SK-N-SH (cell line): ENCODE measurements around the gene CCSER1. TPM values are rescaled to one million over a fixed set of nuclear protein-coding genes. Genes with fewer than 3 reads are reported as not detected.

ENCODE experiments used
- CTCF ChIA-PET: fragments of 300-600, 350-600 bp; formaldehyde crosslinking; extraction: SDS; loops from one replicate; lab custom pipeline; 2021; lab: Yijun Ruan, JAX
- POLR2A ChIA-PET: fragments of 350-600 bp; sonication (Branson Sonifier 250); formaldehyde crosslinking; extraction: SDS; loops from one replicate; lab custom pipeline; 2020; ENCODE audit warnings: antibody characterized with exemption, inconsistent platforms; lab: Yijun Ruan, JAX
- DNase-seq: peaks from one replicate; pipeline ENCODE4 v3.0.0; 2012
- H2AFZ ChIP-seq: fragments of 200-600 bp; sonication (generic); 2 replicates; pipeline ENCODE4 v1.8.1; 2016; ENCODE audit warnings: antibody characterized with exemption, mild to moderate bottlenecking, low read depth
- H3F3A ChIP-seq: fragments of 200-600 bp; sonication (generic); replicated peaks from 2 replicates; pipeline ENCODE3; 2016; ENCODE audit warnings: antibody characterized with exemption, mild to moderate bottlenecking; ENCODE audit not compliant: insufficient read depth
- H3K27ac ChIP-seq, 2 experiments: fragments of 200-500 bp in 1 of 2; fragments of 200-600 bp in 1 of 2; sonication (Bioruptor generic) in 1 of 2; sonication (generic), shearing (Covaris generic) in 1 of 2; 2 replicates each; pipeline versions ENCODE4 v1.5.1 to v1.6.1; 2014 to 2016; ENCODE audit warnings: low read depth in 2 of 2, inconsistent platforms in 1 of 2, low read length in 1 of 2, mild to moderate bottlenecking in 1 of 2, mixed read lengths in 1 of 2
- H3K27me3 ChIP-seq: fragments of 200-600 bp; sonication (generic), shearing (Covaris generic); 2 replicates; pipeline ENCODE4 v1.6.1; 2016; ENCODE audit warnings: mixed run types; ENCODE audit not compliant: insufficient read depth
- H3K36me3 ChIP-seq, 2 experiments: fragments of 200-500 bp in 1 of 2; fragments of 200-600 bp in 1 of 2; sonication (Bioruptor generic) in 1 of 2; sonication (generic) in 1 of 2; replicated peaks in 1 of 2; 2 replicates each; pipeline versions ENCODE3 to v1.5.1; 2014 to 2016; ENCODE audit warnings: low read length in 1 of 2, mild to moderate bottlenecking in 1 of 2; ENCODE audit not compliant: insufficient read depth in 2 of 2, control insufficient read depth in 1 of 2
- H3K4me1 ChIP-seq, 2 experiments: fragments of 200-500 bp in 1 of 2; fragments of 200-600 bp in 1 of 2; sonication (Bioruptor generic) in 1 of 2; sonication (generic), shearing (Covaris generic) in 1 of 2; 2 replicates each; pipeline versions ENCODE4 v1.5.1 to v1.6.1; 2014 to 2016; ENCODE audit warnings: low read depth in 1 of 2, low read length in 1 of 2, mixed run types in 1 of 2; ENCODE audit not compliant: insufficient read depth in 2 of 2, control insufficient read depth in 1 of 2
- H3K4me2 ChIP-seq: fragments of 200-600 bp; sonication (generic), shearing (Covaris generic); 2 replicates; pipeline ENCODE4 v1.6.1; 2017; ENCODE audit warnings: mixed run types
- H3K4me3 ChIP-seq, 2 experiments: fragments of 200-500 bp in 1 of 2; fragments of 200-600 bp in 1 of 2; sonication (Bioruptor generic) in 1 of 2; sonication (generic), shearing (Covaris generic) in 1 of 2; 2 replicates each; pipeline versions ENCODE4 v1.5.1 to v1.8.1; 2014 to 2016; ENCODE audit warnings: low read depth in 2 of 2, inconsistent platforms in 1 of 2, low read length in 1 of 2, mild to moderate bottlenecking in 1 of 2, mixed read lengths in 1 of 2, moderate library complexity in 1 of 2
- H3K79me2 ChIP-seq: fragments of 200-600 bp; sonication (generic); 2 replicates; pipeline ENCODE4 v1.8.1; 2017; ENCODE audit warnings: mild to moderate bottlenecking; ENCODE audit not compliant: insufficient read depth
- H3K9ac ChIP-seq: fragments of 200-600 bp; sonication (generic); 2 replicates; pipeline ENCODE4 v1.6.1; 2017; ENCODE audit warnings: mixed run types
- H3K9me2 ChIP-seq: fragments of 200-600 bp; sonication (generic); 2 replicates; pipeline ENCODE4 v1.6.1; 2017; ENCODE audit warnings: mixed run types
- H3K9me3 ChIP-seq: fragments of 200-600 bp; sonication (generic); 2 replicates; pipeline ENCODE4 v1.6.1; 2017; ENCODE audit warnings: mixed run types, mild to moderate bottlenecking, moderate library complexity
- H4K20me1 ChIP-seq: fragments of 200-600 bp; sonication (generic); 2 replicates; pipeline ENCODE4 v1.6.1; 2017; ENCODE audit warnings: mild to moderate bottlenecking, mixed run types; ENCODE audit not compliant: insufficient read depth
- CHD2 ChIP-seq: fragments of 150-350 bp; IDR thresholded peaks from 2 replicates; pipeline ENCODE4 v1.6.1; 2018; ENCODE audit warnings: low read length; ENCODE audit not compliant: partially characterized antibody
- ELF1 ChIP-seq: IDR thresholded peaks from 2 replicates; pipeline ENCODE4 v1.4.0; 2012
- EP300 ChIP-seq, 2 experiments: IDR thresholded peaks; 2 replicates each; pipeline versions ENCODE4 v1.4.0 to v1.6.1; 2012; ENCODE audit warnings: borderline replicate concordance in 1 of 2, low read depth in 1 of 2, low read length in 1 of 2
- GABPA ChIP-seq: IDR thresholded peaks from 2 replicates; pipeline ENCODE4 v1.4.0; 2012; ENCODE audit warnings: low read depth, mild to moderate bottlenecking
- JUND ChIP-seq: IDR thresholded peaks from 2 replicates; pipeline ENCODE4 v1.4.0; 2012
- MAX ChIP-seq: IDR thresholded peaks from 2 replicates; pipeline ENCODE4 v1.4.0; 2012; ENCODE audit warnings: low read depth
- MXI1 ChIP-seq: IDR thresholded peaks from 2 replicates; pipeline ENCODE4 v1.6.1; 2012; ENCODE audit warnings: mild to moderate bottlenecking, low read depth, low read length, improper control_type of control experiment
- NFIC ChIP-seq: IDR thresholded peaks from 2 replicates; pipeline ENCODE4 v1.4.0; 2012; ENCODE audit warnings: borderline replicate concordance
- NRF1 ChIP-seq: IDR thresholded peaks from 2 replicates; pipeline ENCODE4 v1.6.1; 2012; ENCODE audit warnings: low read depth, mild to moderate bottlenecking, low read length
- PBX3 ChIP-seq: IDR thresholded peaks from 2 replicates; pipeline ENCODE4; 2012
- POLR2AphosphoS5 ChIP-seq: IDR thresholded peaks from 2 replicates; pipeline ENCODE4 v1.6.1; 2012; ENCODE audit warnings: low read depth, low read length
- RCOR1 ChIP-seq: fragments of 150-350 bp; IDR thresholded peaks from 2 replicates; pipeline ENCODE4 v1.6.1; 2017; ENCODE audit warnings: antibody characterized with exemption, low read length
- REST ChIP-seq: IDR thresholded peaks from 2 replicates; pipeline ENCODE4 v1.6.1; 2012; ENCODE audit warnings: mild to moderate bottlenecking, low read depth, low read length, moderate library complexity
- SIN3A ChIP-seq: IDR thresholded peaks from 2 replicates; pipeline ENCODE4 v1.6.1; 2012; ENCODE audit warnings: low read depth, mild to moderate bottlenecking, low read length, moderate library complexity, borderline replicate concordance
- SMC3 ChIP-seq: IDR thresholded peaks from 2 replicates; pipeline ENCODE4 v1.6.1; 2012; ENCODE audit warnings: low read depth, low read length, improper control_type of control experiment
- TCF12 ChIP-seq: IDR thresholded peaks from 2 replicates; pipeline ENCODE4 v1.4.0; 2012
- USF1 ChIP-seq: IDR thresholded peaks from 2 replicates; pipeline ENCODE4 v1.4.0; 2012; ENCODE audit warnings: low read depth, borderline replicate concordance
- USF2 ChIP-seq: fragments of 150-350 bp; IDR thresholded peaks from 2 replicates; pipeline ENCODE4 v1.6.1; 2017; ENCODE audit warnings: antibody characterized with exemption, low read length, low read depth, borderline replicate concordance
- ZBTB33 ChIP-seq: IDR thresholded peaks from 2 replicates; pipeline ENCODE4 v1.4.0; 2012; ENCODE audit warnings: low read depth, borderline replicate concordance
- WGBS: methylation state at CpG from one replicate; pipeline ENCODE4 v1.1.6; 2017; ENCODE audit warnings: low lambda C conversion rate; 5-methylcytosine and 5-hydroxymethylcytosine counted together
- polyA plus RNA-seq, 3 experiments: library from polyadenylated mRNA; depleted of rRNA; stranded (reverse); fragments of >200 nt; gene quantifications; 2 replicates each; pipeline ENCODE4 v1.2.3, GENCODE V29; 2012

CCSER1 gene
- polyA plus RNA-seq, 1 of the 3 experiments (the other 2 are of a cell fraction), result 0.05 TPM

- Histone ChIP-seq H3K4me1 (no peaks in the 10 kb centered on the region), H3F3A (no peaks in the 10 kb centered on the region), H3K9me3 (no peaks in the 10 kb centered on the region), H3K4me2 (no peak overlapping the region), H2AFZ (no peak overlapping the region), H3K79me2 (no peaks in the 10 kb centered on the region), H3K9me2 (no peaks in the 10 kb centered on the region), H3K4me3 (no peak overlapping the region), H3K9ac (no peak overlapping the region), H3K36me3 (no peaks in the 10 kb centered on the region), H4K20me1 (no peaks in the 10 kb centered on the region), H3K27me3 (no peaks in the 10 kb centered on the region), H3K27ac (no peak overlapping the region)
- TF ChIP-seq ELF1 (no peak), USF1 (no peak), GABPA (no peak), JUND (no peak)
- ChIA-PET POLR2A (no interaction called here), CTCF (no interaction called here)
- WGBS, result 36% methylated on average over 1 of the region's 1 CpG
- DNase-seq, result no peak
Observed at GRCh38 chr4:90274175-90274574, 147.0 kb downstream of the CCSER1 start.

GRCh38 chr4:90280954-90281353, 153.8 kb downstream of the CCSER1 start:
- H3K4me2 ChIP-seq, result no peak overlapping the region
- POLR2A ChIA-PET, result no interaction called here
- no peak for DNase-seq

More at GRCh38 chr4:90280954-90281353, 153.8 kb downstream of the CCSER1 start:
- H3K79me2 ChIP-seq, result no peaks in the 10 kb centered on the region
- H3F3A ChIP-seq, result no peaks in the 10 kb centered on the region
- no peaks in the 10 kb centered on the region for H3K9me2 ChIP-seq
- no peaks in the 10 kb centered on the region for H3K36me3 ChIP-seq
- no peaks in the 10 kb centered on the region for H3K27me3 ChIP-seq
- H4K20me1 ChIP-seq, result no peaks in the 10 kb centered on the region
- no peak overlapping the region for H3K9ac ChIP-seq
- no peaks in the 10 kb centered on the region for H3K9me3 ChIP-seq
- WGBS, result 45% methylated on average over 3 of the region's 3 CpGs
- H3K4me3 ChIP-seq, result no peak overlapping the region
- no peaks in the 10 kb centered on the region; a peak in 1 of 4 replicates for H3K4me1 ChIP-seq
- H3K27ac ChIP-seq, result no peak overlapping the region
- no peak overlapping the region for H2AFZ ChIP-seq
- CTCF ChIA-PET, result interaction anchor here (0.6 to 1.2 kb wide), 4 partner anchors 15 to 159 kb away, joined by 3 read pairs; no protein-coding TSS in a partner anchor
- TF ChIP-seq MXI1 (no peak), ZBTB33 (no peak), RCOR1 (no peak), SIN3A (no peak), NRF1 (no peak), EP300 (IDR thresholded peaks at IDR 0.05; ENCODE audit: borderline replicate concordance in 1 of 2, low read depth in 1 of 2, low read length in 1 of 2) (no peak), TCF12 (no peak), GABPA (no peak), REST (no peak), PBX3 (no peak), CHD2 (no peak), SMC3 (no peak), USF2 (no peak), MAX (no peak), POLR2AphosphoS5 (no peak), NFIC (no peak)
